ENCODE results near the gene VN1R4.
"Not testable (repeated sequence)": the region's sequence is repeated elsewhere in the genome, so short reads cannot be mapped to it uniquely, and the experiment has no call there.

Gene VN1R4

GRCh38 chr19:53267623-53268022 lies at the start of gene VN1R4:
VN1R4 (minus strand) TSS chr19:53267723; CDS start chr19:53267665, 58 bp downstream.
- not testable (repeated sequence) for FAIRE-seq

- FAIRE-seq = no peak
Observed at GRCh38 chr19:53311897-53312296, 44.4 kb upstream of the VN1R4 start.

- no peak for FAIRE-seq
Observed at GRCh38 chr19:53311044-53311443, 43.5 kb upstream of the VN1R4 start.

- FAIRE-seq = no peak
Observed at GRCh38 chr19:53308339-53308811, 40.9 kb upstream of the VN1R4 start.

- not testable (repeated sequence) for FAIRE-seq
Observed at GRCh38 chr19:53301341-53301740, 33.8 kb upstream of the VN1R4 start.

GRCh38 chr19:53294786-53295441 lies 27.4 kb upstream of the VN1R4 start:
- no peak for FAIRE-seq

GRCh38 chr19:53290758-53291549 lies 23.4 kb upstream of the VN1R4 start:
- no peak for FAIRE-seq

GRCh38 chr19:53285087-53285486 lies 17.6 kb upstream of the VN1R4 start:
- FAIRE-seq = no peak

GRCh38 chr19:53281947-53282346 lies 14.4 kb upstream of the VN1R4 start:
- not testable (repeated sequence) for FAIRE-seq

- no peak for FAIRE-seq
Observed at GRCh38 chr19:53275480-53275879, 8.0 kb upstream of the VN1R4 start.

- no peak for FAIRE-seq
Observed at GRCh38 chr19:53272044-53272443, 4.5 kb upstream of the VN1R4 start.

- FAIRE-seq = not testable (repeated sequence)
Observed at GRCh38 chr19:53269861-53270260, 2.3 kb upstream of the VN1R4 start.

- FAIRE-seq = not testable (repeated sequence)
Observed at GRCh38 chr19:53257715-53258342, 9.7 kb downstream of the VN1R4 start, which contains the start of gene VN1R2. VN1R2 (plus strand) TSS chr19:53258292; CDS start chr19:53258376, 84 bp downstream.

- FAIRE-seq = no peak
Observed at GRCh38 chr19:53254411-53255341, 12.8 kb downstream of the VN1R4 start, which contains the start of gene ZNF677. ZNF677 (minus strand) TSS chr19:53254873; CDS start chr19:53251550, 3,323 bp downstream.

GRCh38 chr19:53246498-53246897 lies 21.0 kb downstream of the VN1R4 start:
- no peak for FAIRE-seq

GRCh38 chr19:53237114-53237777 lies 30.3 kb downstream of the VN1R4 start:
- FAIRE-seq = no peak

- no peak for FAIRE-seq
Observed at GRCh38 chr19:53224606-53225005, 42.9 kb downstream of the VN1R4 start.

- FAIRE-seq = not testable (repeated sequence)
Observed at GRCh38 chr19:53222716-53223115, 44.8 kb downstream of the VN1R4 start.

Measured in colon (tissue), 2 donors.